A549 (cell line): ENCODE data around the gene MARVELD2. TPM values are rescaled to one million over a fixed set of nuclear protein-coding genes. Genes with fewer than 3 reads are reported as not detected.
A peak's percentile ranks its signal among the peaks of the same experiment; 100 is the strongest.

ENCODE experiments used
- ATAC-seq, 2 experiments: fragments of 200-7000 bp in 1 of 2; fragments of >200 bp in 1 of 2; cut with Nextera tagmentation in 1 of 2; cut with Tn5 transposase in 1 of 2; 3 replicates each; pipeline versions ENCODE4 v1.8.0 to v1.9.1; 2018 to 2020; ENCODE audit warnings: mild to moderate bottlenecking in 1 of 2, moderate library complexity in 1 of 2
- CTCF ChIA-PET: fragments of 300-600 bp; sonication (Branson Sonifier 250); formaldehyde crosslinking; extraction: SDS; loops from one replicate; lab custom pipeline; 2021; ENCODE audit warnings: antibody characterized with exemption, inconsistent platforms; lab: Yijun Ruan, JAX
- POLR2A ChIA-PET: fragments of 350-600 bp; formaldehyde crosslinking; extraction: SDS; loops from one replicate; lab custom pipeline; 2021; ENCODE audit warnings: antibody characterized with exemption, inconsistent platforms; lab: Yijun Ruan, JAX
- DNase-seq, 2 experiments: peaks; one replicate each; pipeline versions ENCODE4 v3.0.0 to v3.0.0-alpha.2; 2011 to 2016; ENCODE audit warnings: low read depth in 1 of 2, low spot score in 1 of 2
- FAIRE-seq: peaks from 2 replicates; lab custom pipeline; 2011; peaks lifted over from hg19 to GRCh38; lab: Jason Lieb, UNC
- H3K27ac ChIP-seq, 2 experiments: fragments of >200 bp; sonication (Bioruptor Twin); formaldehyde crosslinking; 3 replicates each; pipeline ENCODE4 v1.5.1; 2016 to 2017
- H3K4me1 ChIP-seq: fragments of >200 bp; sonication (Bioruptor Twin); formaldehyde crosslinking; 3 replicates; pipeline ENCODE4 v1.6.1; 2016
- H3K4me2 ChIP-seq: fragments of >200 bp; sonication (Bioruptor Twin); formaldehyde crosslinking; 3 replicates; pipeline ENCODE4 v1.6.1; 2016
- H3K4me3 ChIP-seq: fragments of >200 bp; sonication (Bioruptor Twin); formaldehyde crosslinking; 3 replicates; pipeline ENCODE4 v1.5.1; 2016
- H3K9me3 ChIP-seq: fragments of >200 bp; sonication (Bioruptor Twin); formaldehyde crosslinking; 3 replicates; pipeline ENCODE4 v1.6.1; 2016
- CBX8 ChIP-seq: fragments of 200-600 bp; sonication (generic); IDR thresholded peaks from 2 replicates; pipeline ENCODE4 v1.6.1; 2016
- CHD2 ChIP-seq: fragments of 150-350 bp; IDR thresholded peaks from 2 replicates; pipeline ENCODE4 v1.6.1; 2014; ENCODE audit warnings: low read length; ENCODE audit not compliant: partially characterized antibody
- ESRRA ChIP-seq: fragments of 150-350 bp; IDR thresholded peaks from 2 replicates; pipeline ENCODE4 v1.6.1; 2014; ENCODE audit warnings: mild to moderate bottlenecking, low read length, borderline replicate concordance
- FOSL2 ChIP-seq, 2 experiments: fragments of 450-650 bp in 1 of 2; fragments of >200 bp in 1 of 2; sonication (Bioruptor Twin) in 1 of 2; formaldehyde crosslinking; IDR thresholded peaks; 2 replicates each; pipeline versions ENCODE4 v1.5.0 to v1.6.1; 2016 to 2020; ENCODE audit warnings: mild to moderate bottlenecking in 1 of 2, moderate library complexity in 1 of 2
- GATA3 ChIP-seq: IDR thresholded peaks from 2 replicates; pipeline ENCODE4 v1.6.1; 2012; ENCODE audit warnings: borderline replicate concordance
- HES2 ChIP-seq: fragments of >200 bp; sonication (Bioruptor Twin); formaldehyde crosslinking; IDR thresholded peaks from 2 replicates; pipeline ENCODE4 v1.6.1; 2016
- HOXB13 ChIP-seq: fragments of 250-450 bp; sonication (Bioruptor Pico); IDR thresholded peaks from 2 replicates; pipeline ENCODE4 v1.5.0; 2020; ENCODE audit warnings: low read depth, mild to moderate bottlenecking, moderate library complexity
- JUN ChIP-seq, 2 experiments: fragments of >200 bp; sonication (Bioruptor Twin); formaldehyde crosslinking; IDR thresholded peaks; 2 replicates in 1 of 2; 3 replicates in 1 of 2; pipeline ENCODE4 v1.6.1; 2016 to 2017
- MAFK ChIP-seq: fragments of 450-650 bp; IDR thresholded peaks from 2 replicates; pipeline ENCODE4 v1.6.1; 2014; ENCODE audit not compliant: partially characterized antibody
- MAZ ChIP-seq: fragments of 150-350 bp; IDR thresholded peaks from 2 replicates; pipeline ENCODE4 v1.6.1; 2014; ENCODE audit warnings: antibody characterized with exemption, low read depth, low read length, borderline replicate concordance
- NR3C1 ChIP-seq: fragments of >200 bp; sonication (Bioruptor Twin); formaldehyde crosslinking; IDR thresholded peaks from 3 replicates; pipeline ENCODE4 v1.6.1; 2017
- PHF8 ChIP-seq: fragments of 200-600 bp; sonication (generic); IDR thresholded peaks from 2 replicates; pipeline ENCODE4 v1.6.1; 2016; ENCODE audit warnings: low read depth, mild to moderate bottlenecking, antibody characterized with exemption, moderate library complexity, borderline replicate concordance
- POLR2A ChIP-seq: IDR thresholded peaks from 2 replicates; pipeline ENCODE4 v1.6.1; 2012; ENCODE audit warnings: mild to moderate bottlenecking, low read length
- REST ChIP-seq: fragments of 200-600 bp; sonication (generic); IDR thresholded peaks from 2 replicates; pipeline ENCODE4 v1.6.1; 2016; ENCODE audit warnings: antibody characterized with exemption, mild to moderate bottlenecking, moderate library complexity
- RNF2 ChIP-seq: fragments of 200-600 bp; sonication (generic); IDR thresholded peaks from 2 replicates; pipeline ENCODE4 v1.6.1; 2016; ENCODE audit warnings: low read depth, mild to moderate bottlenecking, antibody characterized with exemption, moderate library complexity, borderline replicate concordance
- SMC3 ChIP-seq: fragments of >200 bp; sonication (Bioruptor Twin); formaldehyde crosslinking; IDR thresholded peaks from 3 replicates; pipeline ENCODE4 v1.6.1; 2018; ENCODE audit warnings: inconsistent platforms
- SREBF2 ChIP-seq: fragments of 450-650 bp; IDR thresholded peaks from 2 replicates; pipeline ENCODE4 v1.6.1; 2014; ENCODE audit warnings: mild to moderate bottlenecking, moderate library complexity
- whole genome bisulfite sequencing: methylation state at CpG from one replicate; pipeline ENCODE4 v1.1.6; 2017; ENCODE audit errors: missing lambda C conversion rate; 5-methylcytosine and 5-hydroxymethylcytosine counted together
- polyA plus RNA-seq, 4 experiments: library from polyadenylated mRNA; depleted of rRNA in 3 of 4; stranded (reverse); fragments of >200 nt; fragmentation: RNase III in 1 of 4; extraction: RNeasy Plus Mini Kit Qiagen cat#74134 plus additional on column Dnase treatment in 1 of 4; gene quantifications; 2 replicates in 3 of 4; 3 replicates in 1 of 4; pipeline ENCODE4 v1.2.3, GENCODE V29; 2011 to 2017
- TF ChIP-seq, protein P1 (sequence below): fragments of 150-350 bp; IDR thresholded peaks from 2 replicates; pipeline ENCODE4 v1.6.1; 2014; ENCODE audit warnings: low read depth, mild to moderate bottlenecking, low read length
- TF ChIP-seq, protein P2 (sequence below): IDR thresholded peaks from 2 replicates; pipeline ENCODE4 v1.6.1; 2012
- TF ChIP-seq, protein P3 (sequence below): fragments of 450-650 bp; IDR thresholded peaks from 2 replicates; pipeline ENCODE4 v1.6.1; 2014; ENCODE audit warnings: antibody characterized with exemption

Gene MARVELD2
- polyA plus RNA-seq, 2 of the 4 experiments (the other 2 are of a cell fraction), result 2.3 to 10.2 TPM

DNA sequence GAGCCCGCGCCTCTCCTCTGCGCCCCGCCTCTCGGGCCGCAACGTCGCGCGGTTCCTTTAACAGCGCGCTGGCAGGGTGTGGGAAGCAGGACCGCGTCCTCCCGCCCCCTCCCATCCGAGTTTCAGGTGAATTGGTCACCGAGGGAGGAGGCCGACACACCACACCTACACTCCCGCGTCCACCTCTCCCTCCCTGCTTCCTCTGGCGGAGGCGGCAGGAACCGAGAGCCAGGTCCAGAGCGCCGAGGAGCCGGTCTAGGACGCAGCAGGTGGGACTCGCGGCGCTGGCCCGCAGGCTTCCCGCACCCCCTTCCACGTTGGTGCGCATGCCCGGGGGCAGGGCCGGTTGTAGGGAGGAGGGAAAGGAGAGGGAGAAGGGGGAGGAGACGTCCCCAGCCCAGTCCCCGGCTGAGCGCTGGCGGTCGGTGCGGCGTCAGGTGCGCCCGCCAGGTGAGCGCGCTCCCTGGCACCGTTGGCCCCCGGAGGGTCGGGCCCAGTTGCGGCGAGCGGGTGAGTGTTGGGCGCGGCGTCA is 77.5 kb downstream of the MARVELD2 start, which contains the start of gene OCLN:
Gene OCLN, plus strand, starts transcription at position 400 of the 532 bp plus-strand sequence. CDS start 11,455 bp downstream, outside the sequence.
- peaks cover 26% of the 10 kb centered on the region; the same call in 2 of the 3 replicates for H3K4me1 ChIP-seq
- TF ChIP-seq MAFK (no peak), HOXB13 (CRISPR knock-in tag) (no peak), JUN (IDR thresholded peaks at IDR 0.05) (peak in 1 of 2 experiments; percentile 37; a peak in 1 of 5 replicates), SREBF2 (no peak), CBX8 (no peak), REST (no peak), HES2 (no peak), CHD2 (no peak), POLR2A (peak; percentile 62), ESRRA (no peak), SMC3 (0 out of 3 replicates have a peak, but pooled peaks have one; percentile 18), GATA3 (no peak), PHF8 (peak; percentile 52; the same call in 1 of the 2 replicates), NR3C1 (no peak), FOSL2 (IDR thresholded peaks at IDR 0.05) (no peak), FOSL2 (CRISPR knock-in tag; IDR thresholded peaks at IDR 0.05) (no peak)
- TF ChIP-seq, protein P1, sequence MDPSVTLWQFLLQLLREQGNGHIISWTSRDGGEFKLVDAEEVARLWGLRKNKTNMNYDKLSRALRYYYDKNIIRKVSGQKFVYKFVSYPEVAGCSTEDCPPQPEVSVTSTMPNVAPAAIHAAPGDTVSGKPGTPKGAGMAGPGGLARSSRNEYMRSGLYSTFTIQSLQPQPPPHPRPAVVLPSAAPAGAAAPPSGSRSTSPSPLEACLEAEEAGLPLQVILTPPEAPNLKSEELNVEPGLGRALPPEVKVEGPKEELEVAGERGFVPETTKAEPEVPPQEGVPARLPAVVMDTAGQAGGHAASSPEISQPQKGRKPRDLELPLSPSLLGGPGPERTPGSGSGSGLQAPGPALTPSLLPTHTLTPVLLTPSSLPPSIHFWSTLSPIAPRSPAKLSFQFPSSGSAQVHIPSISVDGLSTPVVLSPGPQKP, result no peak
- TF ChIP-seq, protein P2, sequence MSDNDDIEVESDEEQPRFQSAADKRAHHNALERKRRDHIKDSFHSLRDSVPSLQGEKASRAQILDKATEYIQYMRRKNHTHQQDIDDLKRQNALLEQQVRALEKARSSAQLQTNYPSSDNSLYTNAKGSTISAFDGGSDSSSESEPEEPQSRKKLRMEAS, result peak; percentile 47; the same call in 1 of the 2 replicates
- TF ChIP-seq, protein P3, sequence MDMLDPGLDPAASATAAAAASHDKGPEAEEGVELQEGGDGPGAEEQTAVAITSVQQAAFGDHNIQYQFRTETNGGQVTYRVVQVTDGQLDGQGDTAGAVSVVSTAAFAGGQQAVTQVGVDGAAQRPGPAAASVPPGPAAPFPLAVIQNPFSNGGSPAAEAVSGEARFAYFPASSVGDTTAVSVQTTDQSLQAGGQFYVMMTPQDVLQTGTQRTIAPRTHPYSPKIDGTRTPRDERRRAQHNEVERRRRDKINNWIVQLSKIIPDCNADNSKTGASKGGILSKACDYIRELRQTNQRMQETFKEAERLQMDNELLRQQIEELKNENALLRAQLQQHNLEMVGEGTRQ, result no peak
- under 1% methylated on average over 28 of the region's 56 CpGs for WGBS
- H3K9me3 ChIP-seq, result no peaks in the 10 kb centered on the region
- H3K4me3 ChIP-seq, result peak within 1 kb of the TSS; percentile 95
- ChIA-PET POLR2A (interaction anchor here (1.3 kb wide), 1 partner anchor 39 kb away, joined by 3 read pairs; no protein-coding TSS in a partner anchor), CTCF (no interaction called here)
- DNase-seq, result peak; percentile 79 to 87
- H3K27ac ChIP-seq, result peak within 1 kb of the TSS; percentile 75 to 91
- FAIRE-seq, result no peak
- peak within 1 kb of the TSS; percentile 71 for H3K4me2 ChIP-seq
- peak; percentile 89 to 92 for ATAC-seq

GRCh38 chr5:69492923-69493395 is 78.0 kb downstream of the MARVELD2 start:
- Histone ChIP-seq H3K4me3 (peak overlapping the region; percentile 95), H3K9me3 (no peaks in the 10 kb centered on the region), H3K4me1 (peaks cover 29% of the 10 kb centered on the region; the same call in 2 of the 3 replicates), H3K27ac (peak overlapping the region; percentile 75 to 91), H3K4me2 (peak overlapping the region; percentile 71)
- DNase-seq (peak; percentile 37 to 52), FAIRE-seq (no peak), ATAC-seq (peak; percentile 57 to 58)
- WGBS, result 0% methylated on average over 14 of the region's 42 CpGs
- no peak for TF ChIP-seq MAZ
- TF ChIP-seq JUN (IDR thresholded peaks at IDR 0.05), result 0 out of 5 replicates have a peak, but pooled peaks of 1 of the 2 experiments have one; percentile 1
- TF ChIP-seq RNF2, result 0 out of 2 replicates have a peak, but pooled peaks have one; percentile 2
- no peak for TF ChIP-seq SMC3
- ChIA-PET CTCF (interaction anchor here (1.0 kb wide), 1 partner anchor 77 kb away, joined by 3 read pairs; no protein-coding TSS in a partner anchor), POLR2A (interaction anchor here (1.0 to 1.3 kb wide), 2 partner anchors 9 to 39 kb away, joined by 3 read pairs; no protein-coding TSS in a partner anchor)
